Spinal cord (tissue), 10 donors: ENCODE data around the gene POLD3. TPM values are rescaled to one million over a fixed set of nuclear protein-coding genes. Genes with fewer than 3 reads are reported as not detected.

Experiments used
- DNase-seq, 6 donors: peaks; one replicate each; pipeline versions ENCODE4 v3.0.0 to v3.0.0-alpha.2; 2013 to 2015; ENCODE audit warnings: low spot score in 6 of 6, low read depth in 4 of 6
- H3K27ac ChIP-seq: one replicate; pipeline ENCODE4 v1.5.1; 2013; ENCODE audit warnings: low read depth, low read length, control low read depth
- H3K27me3 ChIP-seq: one replicate; pipeline ENCODE4 v1.6.1; 2013; ENCODE audit warnings: low read length; ENCODE audit not compliant: control insufficient read depth, insufficient read depth
- H3K36me3 ChIP-seq: one replicate; pipeline ENCODE4 v1.6.1; 2013; ENCODE audit warnings: low read length; ENCODE audit not compliant: control insufficient read depth, insufficient read depth
- H3K4me1 ChIP-seq: one replicate; pipeline ENCODE4 v1.6.1; 2013; ENCODE audit warnings: low read length; ENCODE audit not compliant: control insufficient read depth, insufficient read depth
- H3K4me3 ChIP-seq: one replicate; pipeline ENCODE4 v1.5.1; 2013; ENCODE audit warnings: low read depth, low read length, control low read depth
- H3K9me3 ChIP-seq: one replicate; pipeline ENCODE4 v1.6.1; 2013; ENCODE audit warnings: low read length; ENCODE audit not compliant: control insufficient read depth, insufficient read depth
- WGBS: methylation state at CpG from one replicate; pipeline ENCODE4 v1.1.5; 2013; ENCODE audit warnings: missing lambda C conversion rate; ENCODE audit not compliant: insufficient coverage; 5-methylcytosine and 5-hydroxymethylcytosine counted together
- polyA plus RNA-seq, 2 donors: library from polyadenylated mRNA; unstranded; fragments of 120-200 nt; gene quantifications; one replicate each; pipeline ENCODE4 v1.2.1, GENCODE V29; 2013; ENCODE audit not compliant: insufficient read length in 2 of 2
- total RNA-seq, 2 donors: library from RNA; depleted of rRNA in 1 of 2; stranded (reverse); fragments of 120-200 nt in 1 of 2; fragments of >200 nt in 1 of 2; gene quantifications; one replicate each; pipeline versions ENCODE4 v1.2.3 to v1.2.4, GENCODE V29; 2013 to 2014
- donor health status: healthy.

The POLD3 gene
- total and polyA plus RNA-seq, 4 donors = 15.5 to 17.7 (median 16.3) TPM

GRCh38 chr11:74681686-74682651 is 89.6 kb downstream of the POLD3 start:
- Histone ChIP-seq H3K36me3 (no peaks in the 10 kb centered on the region), H3K4me1 (peaks cover 31% of the 10 kb centered on the region), H3K27me3 (no peaks in the 10 kb centered on the region), H3K9me3 (peaks cover 1% of the 10 kb centered on the region), H3K27ac (no peak overlapping the region), H3K4me3 (no peak overlapping the region)
- 88% methylated on average over 8 of the region's 12 CpGs for WGBS
- DNase-seq = no peak

GRCh38 chr11:74682731-74683278 is 90.4 kb downstream of the POLD3 start:
- DNase-seq = no peak
- peaks cover 31% of the 10 kb centered on the region for H3K4me1 ChIP-seq
- H3K4me3 ChIP-seq = no peak overlapping the region
- no peaks in the 10 kb centered on the region for H3K36me3 ChIP-seq
- H3K9me3 ChIP-seq = peaks cover 4% of the 10 kb centered on the region
- H3K27me3 ChIP-seq = no peaks in the 10 kb centered on the region
- WGBS = 74% methylated on average over 11 of the region's 14 CpGs
- peak overlapping the region; percentile 42 for H3K27ac ChIP-seq

- Histone ChIP-seq H3K4me1 (peaks cover 31% of the 10 kb centered on the region), H3K4me3 (no peak overlapping the region), H3K9me3 (peaks cover 4% of the 10 kb centered on the region), H3K27ac (peak overlapping the region; percentile 42), H3K27me3 (no peaks in the 10 kb centered on the region), H3K36me3 (no peaks in the 10 kb centered on the region)
- DNase-seq = peak in 5 of 6 donors; percentile 30 to 86 (median 48)
- 2% methylated on average over 58 of the region's 59 CpGs for WGBS
These were observed 91.0 kb downstream of the POLD3 start for GRCh38 chr11:74683279-74683871.

GRCh38 chr11:74683941-74684481 is 91.6 kb downstream of the POLD3 start:
- H3K36me3 ChIP-seq = no peaks in the 10 kb centered on the region
- 66% methylated on average over 12 of the region's 12 CpGs for WGBS
- H3K9me3 ChIP-seq = peaks cover 4% of the 10 kb centered on the region
- DNase-seq = no peak
- no peak overlapping the region for H3K4me3 ChIP-seq
- H3K4me1 ChIP-seq = peaks cover 31% of the 10 kb centered on the region
- no peaks in the 10 kb centered on the region for H3K27me3 ChIP-seq
- H3K27ac ChIP-seq = no peak overlapping the region

DNA sequence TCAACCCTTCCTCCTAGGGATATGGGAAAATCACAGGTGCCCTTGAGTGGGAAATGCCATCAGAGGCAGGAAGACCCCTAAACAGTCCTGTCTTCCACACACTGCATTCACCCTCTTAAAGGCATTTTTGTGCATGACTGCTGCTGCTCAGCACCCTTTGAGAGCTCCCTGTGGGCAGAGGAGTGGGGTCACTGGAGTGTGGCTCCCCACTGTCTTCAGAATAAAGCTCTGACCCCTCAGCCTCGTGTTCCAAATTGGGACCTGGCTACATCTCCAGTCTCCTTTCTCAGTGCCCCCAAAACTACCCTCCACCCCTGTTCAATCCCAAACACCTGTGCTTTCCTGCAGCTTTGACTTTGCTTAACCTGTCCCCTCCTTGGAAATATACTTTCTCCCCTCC is 92.3 kb downstream of the POLD3 start:
- Histone ChIP-seq H3K4me1 (peaks cover 31% of the 10 kb centered on the region), H3K27ac (no peak overlapping the region), H3K4me3 (no peak overlapping the region), H3K9me3 (peaks cover 4% of the 10 kb centered on the region), H3K36me3 (no peaks in the 10 kb centered on the region), H3K27me3 (no peaks in the 10 kb centered on the region)
- WGBS = 88% methylated on average over 1 of the region's 1 CpG
- DNase-seq = no peak

GRCh38 chr11:74685338-74685737 is 93.0 kb downstream of the POLD3 start:
- peaks cover 4% of the 10 kb centered on the region for H3K9me3 ChIP-seq
- H3K27ac ChIP-seq = no peak overlapping the region
- H3K4me1 ChIP-seq = peaks cover 31% of the 10 kb centered on the region
- no peak for DNase-seq
- H3K27me3 ChIP-seq = no peaks in the 10 kb centered on the region
- H3K4me3 ChIP-seq = no peak overlapping the region
- H3K36me3 ChIP-seq = no peaks in the 10 kb centered on the region

- peaks cover 30% of the 10 kb centered on the region for H3K4me1 ChIP-seq
- no peaks in the 10 kb centered on the region for H3K27me3 ChIP-seq
- H3K9me3 ChIP-seq = peaks cover 4% of the 10 kb centered on the region
- no peaks in the 10 kb centered on the region for H3K36me3 ChIP-seq
- no peak overlapping the region for H3K27ac ChIP-seq
- H3K4me3 ChIP-seq = no peak overlapping the region
- WGBS = 88% methylated on average over 1 of the region's 3 CpGs
- no peak for DNase-seq
These were observed 93.5 kb downstream of the POLD3 start for GRCh38 chr11:74685905-74686304.

- Histone ChIP-seq H3K9me3 (peaks cover 4% of the 10 kb centered on the region), H3K27ac (no peak overlapping the region), H3K4me1 (peaks cover 21% of the 10 kb centered on the region), H3K36me3 (no peaks in the 10 kb centered on the region), H3K27me3 (no peaks in the 10 kb centered on the region), H3K4me3 (no peak overlapping the region)
- DNase-seq = no peak
- 93% methylated on average over 3 of the region's 4 CpGs for WGBS
These were observed 94.4 kb downstream of the POLD3 start for GRCh38 chr11:74686792-74687191.

DNA sequence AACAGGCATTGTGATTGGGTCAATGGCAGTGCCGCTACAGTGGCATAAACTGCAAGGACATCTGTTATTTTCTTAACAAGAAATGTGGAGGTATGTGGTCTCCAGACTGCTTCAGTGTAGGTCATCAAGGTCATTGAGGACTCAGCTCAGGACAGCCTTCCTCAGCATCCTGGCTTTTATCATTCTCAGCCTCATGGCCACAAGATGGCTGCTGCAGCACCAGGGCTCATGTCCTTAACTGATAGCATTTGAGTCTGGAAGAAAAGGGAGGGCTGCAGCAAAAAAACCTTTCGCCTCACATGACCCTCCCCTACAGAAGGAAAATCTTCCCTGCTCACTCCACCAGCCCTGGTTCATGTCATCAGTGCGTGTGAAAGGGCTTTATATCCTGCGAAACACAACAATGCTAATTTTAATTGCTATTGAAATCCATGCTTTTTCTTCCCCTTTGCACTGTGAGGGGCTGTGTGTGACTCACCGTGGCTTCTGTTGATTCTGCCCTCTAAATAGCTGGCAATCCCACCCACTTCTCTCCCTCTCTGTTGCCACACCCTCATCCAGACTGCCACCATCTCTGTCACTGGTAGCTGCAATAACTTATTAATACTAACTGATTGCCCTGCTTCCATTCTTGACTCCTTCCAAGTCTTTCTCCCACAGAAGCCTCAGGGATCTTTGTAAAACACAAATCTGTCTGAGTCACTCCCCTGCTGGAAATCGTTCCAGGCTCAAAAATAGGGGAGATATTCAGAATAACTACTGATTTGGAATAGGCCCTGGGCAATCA is 95.0 kb downstream of the POLD3 start:
- Histone ChIP-seq H3K4me3 (no peak overlapping the region), H3K27ac (no peak overlapping the region), H3K27me3 (no peaks in the 10 kb centered on the region), H3K9me3 (peaks cover 4% of the 10 kb centered on the region), H3K4me1 (peaks cover 15% of the 10 kb centered on the region), H3K36me3 (no peaks in the 10 kb centered on the region)
- no peak for DNase-seq
- WGBS = 58% methylated on average over 2 of the region's 6 CpGs
